Keratinocyte (primary cell): ENCODE measurements around the gene NANOS3. TPM values are rescaled to one million over a fixed set of nuclear protein-coding genes. Genes with fewer than 3 reads are reported as not detected.

ENCODE experiments used
- DNase-seq: peaks from one replicate; pipeline ENCODE4 v3.0.0-alpha.2; 2011; ENCODE audit warnings: low read depth, missing footprints, low spot score
- FAIRE-seq: peaks from 2 replicates; lab custom pipeline; 2011; peaks lifted over from hg19 to GRCh38; lab: Jason Lieb, UNC
- H2AFZ ChIP-seq: 2 replicates; pipeline ENCODE4 v1.6.0; 2012; ENCODE audit warnings: low read length, control low read depth, inconsistent platforms; ENCODE audit not compliant: control insufficient read depth
- H3K27ac ChIP-seq: 2 replicates; pipeline ENCODE4 v1.5.1; 2011; ENCODE audit warnings: low read length; ENCODE audit not compliant: control insufficient read depth, insufficient read depth
- H3K27me3 ChIP-seq: 3 replicates; pipeline ENCODE4 v1.6.0; 2011; ENCODE audit warnings: low read length; ENCODE audit not compliant: control insufficient read depth, insufficient read depth; ENCODE audit errors: extremely low read depth
- H3K36me3 ChIP-seq, 2 experiments: 2 replicates in 1 of 2; 3 replicates in 1 of 2; pipeline ENCODE4 v1.5.1; 2011; ENCODE audit warnings: low read length in 2 of 2, mild to moderate bottlenecking in 1 of 2; ENCODE audit not compliant: control insufficient read depth in 2 of 2, insufficient read depth in 2 of 2; ENCODE audit errors: extremely low read depth in 1 of 2
- H3K4me1 ChIP-seq: 3 replicates; pipeline ENCODE4 v1.5.1; 2011; ENCODE audit warnings: low read length; ENCODE audit not compliant: control insufficient read depth, insufficient read depth; ENCODE audit errors: extremely low read depth
- H3K4me2 ChIP-seq: 3 replicates; pipeline ENCODE4 v1.6.0; 2011; ENCODE audit warnings: low read depth, low read length; ENCODE audit not compliant: control insufficient read depth, insufficient read depth; ENCODE audit errors: extremely low read depth
- H3K4me3 ChIP-seq, 3 experiments: fragments of 200-600 bp in 1 of 3; sonication (generic) in 1 of 3; 2 replicates in 2 of 3; 3 replicates in 1 of 3; pipeline ENCODE4 v1.5.1; 2011 to 2016; ENCODE audit warnings: low read length in 3 of 3, mild to moderate bottlenecking in 3 of 3, control low read depth in 2 of 3, inconsistent platforms in 1 of 3, low read depth in 1 of 3, mixed read lengths in 1 of 3, mixed run types in 1 of 3, moderate library complexity in 1 of 3; ENCODE audit not compliant: control insufficient read depth in 2 of 3, insufficient read depth in 2 of 3; ENCODE audit errors: extremely low read depth in 1 of 3
- H3K79me2 ChIP-seq: 2 replicates; pipeline ENCODE4 v1.6.0; 2012; ENCODE audit warnings: low read length; ENCODE audit not compliant: control insufficient read depth, insufficient read depth
- H3K9ac ChIP-seq: 3 replicates; pipeline ENCODE4 v1.6.0; 2011; ENCODE audit warnings: low read length; ENCODE audit not compliant: control insufficient read depth, insufficient read depth; ENCODE audit errors: extremely low read depth
- H3K9me1 ChIP-seq: 3 replicates; pipeline ENCODE4 v1.6.0; 2011; ENCODE audit warnings: low read length; ENCODE audit not compliant: control insufficient read depth, insufficient read depth; ENCODE audit errors: extremely low read depth
- H3K9me3 ChIP-seq: 2 replicates; pipeline ENCODE4 v1.5.1; 2012; ENCODE audit warnings: low read depth, low read length; ENCODE audit not compliant: control insufficient read depth
- H4K20me1 ChIP-seq: 3 replicates; pipeline ENCODE4 v1.6.0; 2011; ENCODE audit warnings: low read length; ENCODE audit not compliant: control insufficient read depth, insufficient read depth; ENCODE audit errors: extremely low read depth
- CTCF ChIP-seq, 3 experiments: IDR thresholded peaks in 1 of 3; conservative IDR thresholded peaks in 1 of 3; optimal IDR thresholded peaks in 1 of 3; 2 replicates in 2 of 3; 3 replicates in 1 of 3; pipeline versions ENCODE3 to v1.5.1; 2011; ENCODE audit warnings: low read length in 3 of 3, mild to moderate bottlenecking in 3 of 3, moderate library complexity in 2 of 3, control low read depth in 1 of 3, inconsistent platforms in 1 of 3; ENCODE audit not compliant: insufficient read depth in 2 of 3; ENCODE audit errors: extremely low read depth in 1 of 3
- EZH2 ChIP-seq: IDR thresholded peaks from one replicate; pipeline ENCODE4 v1.6.1; 2012; ENCODE audit warnings: inconsistent platforms, mild to moderate bottlenecking, low read length, moderate library complexity
- dilution Hi-C: fragments of 300-500 bp; cut with MboI; formaldehyde crosslinking; loops from one replicate; pipeline ENCODE4 v1.7.0; 2020; ENCODE audit warnings: low sequenced_read_pairs; ENCODE audit not compliant: extremely low pct_ligation_motif_present
- polyA plus RNA-seq, 5 experiments: library from polyadenylated mRNA; depleted of rRNA in 3 of 5; stranded (reverse) in 3 of 5; stranded (forward) in 1 of 5; unstranded in 1 of 5; fragments of >200 nt; gene quantifications; 1 replicate in 1 of 5; 2 replicates in 3 of 5; 3 replicates in 1 of 5; pipeline versions ENCODE4 v1.2.1 to v1.2.3, GENCODE V29; 2011 to 2012; ENCODE audit warnings: missing spikeins in 2 of 5, low read depth in 1 of 5, low replicate concordance in 1 of 5

NANOS3 gene
- polyA plus RNA-seq, 1 donor (not counting 4 experiments of a cell fraction or from before 2014, with no cell fraction given) = 0.18 TPM

GRCh38 chr19:13894552-13894951, 17.6 kb downstream of the NANOS3 start:
- Histone ChIP-seq H3K27ac (no peak overlapping the region), H3K4me3 (no peak overlapping the region), H3K79me2 (no peaks in the 10 kb centered on the region), H2AFZ (no peak overlapping the region), H3K36me3 (no peaks in the 10 kb centered on the region), H3K9me3 (no peaks in the 10 kb centered on the region), H4K20me1 (no peaks in the 10 kb centered on the region), H3K27me3 (no peaks in the 10 kb centered on the region), H3K9me1 (no peaks in the 10 kb centered on the region), H3K4me1 (no peaks in the 10 kb centered on the region), H3K9ac (no peak overlapping the region), H3K4me2 (no peak overlapping the region)
- FAIRE-seq (no peak), DNase-seq (no peak)
- dilution Hi-C loops = no loop called here
- TF ChIP-seq CTCF (optimal IDR thresholded peaks at IDR 0.05 in 1 of 3, IDR thresholded peaks at IDR 0.05 in 1 of 3, conservative IDR thresholded peaks at IDR 0.05 in 1 of 3; ENCODE audit: extremely low read depth in 1 of 3, insufficient read depth in 2 of 3, low read length in 3 of 3) (no peak), EZH2 (no peak)

GRCh38 chr19:13896227-13896626, 19.3 kb downstream of the NANOS3 start:
- no peak for FAIRE-seq
- no peak overlapping the region for H3K9ac ChIP-seq
- H3K9me1 ChIP-seq = no peaks in the 10 kb centered on the region
- dilution Hi-C loops = no loop called here
- no peaks in the 10 kb centered on the region for H3K36me3 ChIP-seq
- no peak for TF ChIP-seq EZH2
- TF ChIP-seq CTCF (optimal IDR thresholded peaks at IDR 0.05 in 1 of 3, IDR thresholded peaks at IDR 0.05 in 1 of 3, conservative IDR thresholded peaks at IDR 0.05 in 1 of 3; ENCODE audit: extremely low read depth in 1 of 3, insufficient read depth in 2 of 3, low read length in 3 of 3) = no peak
- DNase-seq = no peak
- no peak overlapping the region for H2AFZ ChIP-seq
- no peaks in the 10 kb centered on the region for H3K4me1 ChIP-seq
- no peak overlapping the region for H3K27ac ChIP-seq
- no peaks in the 10 kb centered on the region for H3K9me3 ChIP-seq
- H4K20me1 ChIP-seq = no peaks in the 10 kb centered on the region
- no peaks in the 10 kb centered on the region for H3K27me3 ChIP-seq
- H3K79me2 ChIP-seq = no peaks in the 10 kb centered on the region
- H3K4me3 ChIP-seq = no peak overlapping the region
- H3K4me2 ChIP-seq = no peak overlapping the region
